Gastrocnemius medialis (tissue), 4 donors: ENCODE data around the gene PRIM1. TPM values are rescaled to one million over a fixed set of nuclear protein-coding genes. Genes with fewer than 3 reads are reported as not detected.

Source experiments
- ATAC-seq, 2 donors: fragments of 150-250 bp; one replicate each; pipeline ENCODE4 v1.9.1; 2016
- DNase-seq, 2 donors: peaks; one replicate each; pipeline ENCODE4 v3.0.0-alpha.2; 2019
- H3K27ac ChIP-seq, 4 donors: fragments of 200-600 bp; sonication (generic); 1 replicate in 1 of 4; 2 replicates in 3 of 4; pipeline ENCODE4 v1.5.1; 2016 to 2018; ENCODE audit warnings: mild to moderate bottlenecking in 2 of 4, moderate library complexity in 1 of 4
- H3K27me3 ChIP-seq, 3 donors: fragments of 200-600 bp; sonication (generic) in 2 of 3; 1 replicate in 1 of 3; 2 replicates in 2 of 3; pipeline versions ENCODE4 v1.5.1 to v1.6.0; 2016 to 2019; ENCODE audit warnings: mild to moderate bottlenecking in 1 of 3, moderate library complexity in 1 of 3
- H3K36me3 ChIP-seq, 2 donors: fragments of 200-600 bp; sonication (generic) in 1 of 2; one replicate each; pipeline ENCODE4 v1.5.1; 2017 to 2018
- H3K4me1 ChIP-seq, 2 donors: fragments of 200-600 bp; sonication (generic) in 1 of 2; one replicate each; pipeline ENCODE4 v1.5.1; 2016 to 2017; ENCODE audit warnings: mild to moderate bottlenecking in 2 of 2
- H3K4me3 ChIP-seq, 4 donors: fragments of 200-600 bp; sonication (generic) in 3 of 4; 1 replicate in 1 of 4; 2 replicates in 3 of 4; pipeline ENCODE4 v1.5.1; 2016 to 2019; ENCODE audit warnings: mild to moderate bottlenecking in 2 of 4
- H3K9me3 ChIP-seq, 3 donors: fragments of 200-600 bp; sonication (generic) in 2 of 3; 1 replicate in 1 of 3; 2 replicates in 2 of 3; pipeline ENCODE4 v1.5.1; 2016 to 2019
- CTCF ChIP-seq, 5 experiments: fragments of 450-650 bp in 3 of 5; fragments of 200-600 bp in 2 of 5; sonication (generic) in 2 of 5; IDR thresholded peaks in 4 of 5; conservative IDR thresholded peaks in 1 of 5; 1 replicate in 4 of 5; 2 replicates in 1 of 5; pipeline ENCODE4 v1.5.1; 2016 to 2019; ENCODE audit warnings: antibody characterized with exemption in 5 of 5, mild to moderate bottlenecking in 3 of 5, moderate library complexity in 3 of 5
- POLR2A ChIP-seq, 2 donors: fragments of 450-650 bp; IDR thresholded peaks; one replicate each; pipeline ENCODE4 v1.6.1; 2017; ENCODE audit warnings: antibody characterized with exemption in 2 of 2, mild to moderate bottlenecking in 2 of 2, moderate library complexity in 2 of 2
- in situ Hi-C, 4 donors: fragments of 200-750 bp; cut with MboI; loops; one replicate each; pipeline versions ENCODE4 v1.15.0 to v1.8.0; 2017; ENCODE audit warnings: low sequenced_read_pairs in 4 of 4
- intact Hi-C: fragments of 100-400 bp; cut with DNase I; formaldehyde crosslinking; loops from one replicate; pipeline ENCODE4 v1.15.1; 2023; ENCODE audit warnings: low total_unique reads
- total RNA-seq, 4 donors: library from RNA; depleted of rRNA; stranded (reverse); fragments of >200 nt; gene quantifications; one replicate each; pipeline versions ENCODE4 v1.1.0 to v1.2.3, GENCODE V29; 2016

PRIM1 gene
- total RNA-seq, 4 donors from 2014 or later = 3.2 to 5.9 (median 3.7) TPM

- TF ChIP-seq CTCF (IDR thresholded peaks at IDR 0.05 in 4 of 5, conservative IDR thresholded peaks at IDR 0.05 in 1 of 5) (no peak), POLR2A (IDR thresholded peaks at IDR 0.05) (no peak)
- H3K9me3 ChIP-seq = no peaks in the 10 kb centered on the region
- DNase-seq (no peak), ATAC-seq (no peak)
- in situ Hi-C loops (loop anchor here in 2 of 4 donors (10.0 kb wide), 2 partner anchors 76 to 86 kb away; partner anchors contain the start of genes ATP5F1B (in 1 of the 2) and BAZ2A (in 1 of the 2)), intact Hi-C loops (loop anchor here (1.0 to 10.0 kb wide), 2 partner anchors 7 to 996 kb away; partner anchors contain the start of genes CD63 and RDH5)
- H3K4me1 ChIP-seq = peaks cover 77 to 80% of the 10 kb centered on the region in 2 donors
- peak overlapping the region; percentile 95 to 98 (median 96) for H3K27ac ChIP-seq
- peaks cover 0 to 43% of the 10 kb centered on the region in 2 donors for H3K36me3 ChIP-seq
- H3K4me3 ChIP-seq = peak overlapping the region in 1 of 4 donors; percentile 18
- no peaks in the 10 kb centered on the region for H3K27me3 ChIP-seq
Observed at GRCh38 chr12:56720731-56721151, 31.4 kb downstream of the PRIM1 start.

- no peak for TF ChIP-seq POLR2A (IDR thresholded peaks at IDR 0.05)
- no peak for TF ChIP-seq CTCF (IDR thresholded peaks at IDR 0.05 in 4 of 5, conservative IDR thresholded peaks at IDR 0.05 in 1 of 5)
- Histone ChIP-seq H3K27me3 (no peaks in the 10 kb centered on the region), H3K4me1 (peaks cover 94% of the 10 kb centered on the region in 2 donors), H3K36me3 (peaks cover 0 to 54% of the 10 kb centered on the region in 2 donors), H3K9me3 (no peaks in the 10 kb centered on the region), H3K27ac (peak overlapping the region; percentile 95 to 98 (median 96)), H3K4me3 (no peak overlapping the region)
- intact Hi-C loops = no loop called here
- no peak for ATAC-seq
- no peak for DNase-seq
- in situ Hi-C loops = no loop called here
Observed at GRCh38 chr12:56719056-56719455, 33.1 kb downstream of the PRIM1 start.

GRCh38 chr12:56718636-56719035 lies 33.5 kb downstream of the PRIM1 start:
- intact Hi-C loops (no loop called here), in situ Hi-C loops (no loop called here)
- Histone ChIP-seq H3K4me1 (peaks cover 97 to 99% of the 10 kb centered on the region in 2 donors), H3K27me3 (no peaks in the 10 kb centered on the region), H3K27ac (peak overlapping the region; percentile 95 to 98 (median 96)), H3K9me3 (no peaks in the 10 kb centered on the region), H3K36me3 (peaks cover 0 to 59% of the 10 kb centered on the region in 2 donors), H3K4me3 (no peak overlapping the region)
- no peak for TF ChIP-seq POLR2A (IDR thresholded peaks at IDR 0.05)
- TF ChIP-seq CTCF (IDR thresholded peaks at IDR 0.05 in 4 of 5, conservative IDR thresholded peaks at IDR 0.05 in 1 of 5) = no peak
- ATAC-seq = no peak
- DNase-seq = no peak

GRCh38 chr12:56718149-56718548 lies 34.0 kb downstream of the PRIM1 start:
- Histone ChIP-seq H3K27me3 (no peaks in the 10 kb centered on the region), H3K36me3 (peaks cover 0 to 63% of the 10 kb centered on the region in 2 donors), H3K9me3 (no peaks in the 10 kb centered on the region), H3K27ac (peak overlapping the region; percentile 95 to 98 (median 96)), H3K4me1 (peaks cover 97% of the 10 kb centered on the region in 2 donors), H3K4me3 (no peak overlapping the region)
- intact Hi-C loops (no loop called here), in situ Hi-C loops (no loop called here)
- TF ChIP-seq CTCF (IDR thresholded peaks at IDR 0.05 in 4 of 5, conservative IDR thresholded peaks at IDR 0.05 in 1 of 5) (no peak), POLR2A (IDR thresholded peaks at IDR 0.05) (no peak)
- DNase-seq (no peak), ATAC-seq (no peak)
